Measurements from ENCODE around the gene PARD3.
"Not testable (repeated sequence)": the region's sequence is repeated elsewhere in the genome, so short reads cannot be mapped to it uniquely, and the experiment has no call there.

PARD3 gene

GRCh38 chr10:34709637-34710390 lies 105.3 kb downstream of the PARD3 start:
- DNase-seq = no peak

DNA sequence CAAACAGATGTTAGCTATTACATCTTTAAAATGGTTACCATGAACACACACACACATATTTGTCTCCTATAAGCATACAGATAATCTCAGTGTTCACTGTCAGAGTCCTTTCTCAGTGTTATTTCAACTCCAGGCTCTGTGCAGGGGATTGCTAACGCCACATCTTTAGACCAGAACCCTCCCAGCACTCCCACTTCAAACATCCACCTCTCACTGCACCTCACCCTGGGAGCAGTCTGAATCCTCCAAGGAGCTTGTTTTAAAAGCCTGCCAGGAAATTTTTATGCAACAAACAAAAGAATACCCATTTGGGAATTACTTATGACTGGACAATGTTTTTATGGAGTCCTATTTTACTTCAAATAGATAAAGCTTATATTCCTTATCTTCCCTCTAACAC lies 107.4 kb downstream of the PARD3 start:
- no peak for DNase-seq

GRCh38 chr10:34706992-34707391 lies 108.1 kb downstream of the PARD3 start:
- not testable (repeated sequence) for DNase-seq

DNA sequence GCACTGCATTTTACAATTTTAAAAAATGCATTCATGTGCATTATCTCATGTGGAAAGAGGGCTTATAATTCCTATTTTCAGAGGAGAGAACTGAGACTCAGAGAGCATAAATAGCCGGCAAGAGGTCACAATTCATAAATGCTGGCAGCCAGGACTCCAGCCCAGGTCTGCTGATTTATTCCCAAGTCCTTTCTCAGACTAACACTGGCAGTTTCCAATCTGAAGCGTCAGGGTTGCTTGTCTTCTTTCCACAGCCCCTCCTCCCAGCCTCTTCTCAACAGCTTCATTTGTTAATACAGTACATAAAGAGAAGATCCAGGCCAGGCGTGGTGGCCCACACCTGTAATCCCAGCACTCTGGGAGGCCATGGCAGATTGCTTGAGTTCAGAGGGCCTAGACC lies 108.9 kb downstream of the PARD3 start:
- DNase-seq = no peak

- no peak for DNase-seq
Observed at GRCh38 chr10:34705563-34705962, 109.5 kb downstream of the PARD3 start.

DNA sequence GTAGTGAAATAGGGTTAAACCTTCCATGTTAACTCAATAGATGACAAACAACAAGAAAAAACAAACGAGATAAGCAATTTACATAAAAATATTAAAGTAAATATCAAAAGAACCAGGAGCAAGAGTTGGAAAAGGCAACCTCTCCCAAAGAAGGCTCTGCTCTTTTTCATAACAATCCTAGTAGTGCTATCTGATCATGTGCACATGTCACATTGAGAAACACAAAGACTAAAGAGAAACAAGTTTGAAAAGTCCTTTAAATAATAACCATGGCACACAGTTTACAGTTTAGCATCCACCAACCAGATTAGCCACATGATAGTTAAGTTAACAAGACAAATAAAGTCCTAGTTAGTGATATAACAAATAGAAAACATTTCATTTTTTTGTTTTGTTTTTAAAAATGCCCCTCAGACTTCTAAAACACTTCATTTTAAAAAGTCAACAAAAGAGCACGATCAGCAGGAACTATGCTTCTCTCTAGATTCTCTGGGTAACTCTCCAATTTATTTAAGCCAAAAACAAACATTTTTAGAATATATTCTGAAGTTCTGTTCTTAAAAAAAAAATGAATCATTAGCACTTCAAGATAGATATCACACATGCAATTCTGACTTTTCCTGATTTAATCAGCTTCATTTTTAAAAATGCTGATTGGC lies 110.4 kb downstream of the PARD3 start:
- DNase-seq = no peak

DNA sequence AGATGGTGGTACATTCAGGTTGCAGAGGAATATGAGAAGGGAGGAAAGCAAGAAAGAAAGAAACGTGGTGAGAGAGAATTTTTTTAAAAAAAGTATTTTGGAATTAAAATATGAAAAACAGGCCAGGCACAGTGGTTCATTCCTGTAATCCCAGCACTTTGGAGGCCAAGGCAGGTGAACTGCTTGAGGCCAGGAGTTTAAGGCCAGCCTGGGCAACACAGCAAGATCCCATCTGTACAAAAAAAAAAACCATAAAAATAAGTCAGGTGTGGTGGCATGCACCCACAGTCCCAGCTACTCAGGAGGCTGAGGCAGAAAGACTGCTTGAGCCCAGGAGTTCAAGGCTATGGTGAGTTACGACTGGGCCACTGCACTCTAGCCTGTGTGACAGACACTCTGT lies 112.1 kb downstream of the PARD3 start:
- no peak for DNase-seq

- DNase-seq = no peak
Observed at GRCh38 chr10:34702093-34702937, 112.8 kb downstream of the PARD3 start.

GRCh38 chr10:34701194-34701593 lies 113.9 kb downstream of the PARD3 start:
- DNase-seq = no peak

GRCh38 chr10:34700752-34701151 lies 114.3 kb downstream of the PARD3 start:
- not testable (repeated sequence) for DNase-seq

GRCh38 chr10:34699904-34700517 lies 115.1 kb downstream of the PARD3 start:
- DNase-seq = no peak

DNA sequence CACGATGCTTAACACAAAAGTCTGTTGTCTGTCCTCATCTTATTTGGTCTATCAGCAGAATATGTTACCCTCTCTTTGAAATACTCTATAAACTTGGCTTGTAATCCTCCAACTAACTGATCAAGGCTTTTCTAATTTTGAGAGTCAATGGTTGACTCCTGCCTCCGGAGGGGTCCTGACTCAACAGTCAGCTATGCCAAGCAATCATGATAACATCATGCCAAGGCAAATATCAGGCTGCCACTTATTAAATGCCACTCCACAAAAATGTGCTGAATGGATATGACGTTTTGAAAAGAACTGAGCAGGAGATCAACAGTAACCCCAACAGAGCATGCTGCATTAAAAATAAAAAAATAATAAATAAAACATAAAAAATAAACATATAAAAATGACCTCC lies 116.1 kb downstream of the PARD3 start:
- DNase-seq = no peak

- no peak for DNase-seq
Observed at GRCh38 chr10:34698248-34698831, 116.8 kb downstream of the PARD3 start.

DNA sequence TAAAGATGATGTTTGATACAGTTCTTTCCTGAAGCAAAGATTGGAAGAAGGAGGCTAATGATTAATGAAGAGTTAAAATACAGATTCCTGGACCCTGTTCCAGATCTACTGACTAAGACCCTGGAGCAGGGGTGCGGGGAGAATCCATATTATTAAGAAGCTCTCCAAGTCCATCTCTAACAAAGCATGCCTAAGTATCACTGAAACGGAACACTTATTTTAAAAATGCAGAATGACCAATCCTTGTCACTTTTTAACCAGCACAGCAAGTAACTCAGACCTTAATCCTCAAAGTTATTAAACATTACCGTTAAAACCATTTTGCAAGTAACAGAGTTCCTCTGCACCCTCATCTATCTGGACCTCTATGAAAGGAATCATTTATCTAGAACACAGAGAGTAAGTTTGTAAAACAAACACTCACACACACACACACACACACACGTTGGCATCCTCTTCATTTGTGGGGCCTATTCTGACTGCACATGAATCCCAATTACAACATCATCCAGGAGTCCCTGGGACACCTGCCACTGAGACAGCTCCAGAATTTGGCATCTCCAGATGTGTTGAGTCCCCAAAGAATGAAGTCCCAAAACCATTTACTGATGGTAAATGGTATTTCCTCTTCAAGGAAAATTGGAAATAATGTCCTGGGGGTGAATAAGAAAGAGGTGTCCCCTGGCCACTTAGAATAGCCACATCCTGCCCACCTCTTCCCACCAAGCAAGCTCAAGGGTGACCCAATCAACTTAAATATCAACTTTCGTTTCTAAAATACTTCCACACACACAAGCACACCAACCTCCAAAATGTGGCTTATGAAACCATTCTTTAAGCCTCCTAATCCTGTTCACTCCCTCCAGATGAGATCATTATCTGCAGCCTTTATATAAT lies 117.5 kb downstream of the PARD3 start:
- no peak for DNase-seq

DNA sequence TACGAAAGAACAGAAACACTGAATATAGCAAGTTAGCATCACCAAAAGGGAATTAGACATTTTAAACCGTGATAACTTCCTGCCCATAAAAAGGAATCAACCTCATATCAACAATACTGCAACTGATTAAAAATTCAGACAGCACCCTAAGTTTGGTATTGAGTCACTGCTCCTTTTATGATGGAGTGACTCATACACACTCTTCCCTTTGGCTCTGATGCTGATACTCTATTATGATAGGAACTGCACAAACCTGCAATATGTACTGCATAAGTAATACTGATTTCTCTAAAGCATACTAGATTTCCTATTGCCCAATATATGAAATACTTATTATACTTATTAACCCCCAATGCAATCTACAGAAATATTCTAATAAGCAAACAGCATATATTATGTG lies 118.7 kb downstream of the PARD3 start:
- DNase-seq = no peak

- DNase-seq = no peak
Observed at GRCh38 chr10:34690383-34691049, 124.6 kb downstream of the PARD3 start.

GRCh38 chr10:34689053-34689452 lies 126.0 kb downstream of the PARD3 start:
- DNase-seq = no peak

- no peak for DNase-seq
Observed at GRCh38 chr10:34687434-34688210, 127.5 kb downstream of the PARD3 start.

DNA sequence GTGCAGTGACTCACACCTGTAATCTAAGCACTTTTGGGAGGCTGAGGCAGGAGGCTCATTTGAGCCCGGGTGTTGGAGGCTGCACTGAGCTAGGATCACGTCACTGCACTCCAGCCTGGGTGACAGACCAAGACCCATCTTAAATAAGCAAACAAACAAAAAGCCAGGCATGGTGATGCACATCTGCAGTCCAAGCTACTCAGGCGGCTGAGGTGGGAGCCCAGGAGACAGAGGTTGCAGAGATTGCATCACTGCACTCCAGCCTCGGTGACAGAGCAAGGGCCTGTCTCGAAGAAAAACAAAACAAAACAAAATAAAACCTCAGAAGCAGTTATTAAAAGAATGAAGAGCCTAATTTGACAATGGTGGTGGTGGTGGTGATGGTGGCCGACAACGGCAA lies 132.5 kb downstream of the PARD3 start:
- DNase-seq = no peak

DNA sequence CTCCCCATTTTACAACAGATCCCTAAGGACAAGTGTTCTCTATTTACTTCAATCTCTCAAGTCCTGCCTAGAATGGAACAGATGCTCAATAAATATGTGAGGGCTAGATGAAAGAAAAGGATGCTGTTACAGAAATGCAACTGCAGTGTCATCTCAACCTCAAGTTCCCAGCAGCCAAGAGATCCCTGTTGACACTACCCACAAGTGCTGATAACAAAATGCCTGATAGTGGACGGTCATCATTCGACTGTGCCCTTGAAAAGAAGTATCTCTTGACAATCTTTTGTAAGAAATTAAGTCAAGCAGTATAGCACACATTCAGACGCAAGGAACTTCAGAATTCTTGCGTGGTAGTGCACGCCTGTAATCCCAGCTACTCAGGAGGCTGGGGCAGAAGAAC lies 133.2 kb downstream of the PARD3 start:
- no peak for DNase-seq

Measured in activated CD4-positive, alpha-beta T cell treated with anti-CD3 and anti-CD28 coated beads, Interleukin-2, amount 50 U/mL, for 4 hours (primary cell).